Upper lobe of left lung (tissue), 6 donors: ENCODE measurements around the gene GAS2L2. TPM values are rescaled to one million over a fixed set of nuclear protein-coding genes. Genes with fewer than 3 reads are reported as not detected.
A peak's percentile ranks its signal among the peaks of the same experiment; 100 is the strongest.
"Not testable (repeated sequence)": the region's sequence is repeated elsewhere in the genome, so short reads cannot be mapped to it uniquely, and the experiment has no call there.

Experiments used
- ATAC-seq, 2 donors: fragments of 200-7000 bp; cut with Tn5 transposase; one replicate each; pipeline ENCODE4 v1.9.1; 2022; ENCODE audit warnings: mild to moderate bottlenecking in 2 of 2, moderate library complexity in 2 of 2; ENCODE audit not compliant: low FRiP score in 2 of 2
- DNase-seq, 2 donors: peaks; one replicate each; pipeline ENCODE4 v3.0.0-alpha.2; 2019 to 2020
- H3K27ac ChIP-seq, 4 donors: fragments of 200-600 bp; sonication (generic); one replicate each; pipeline ENCODE4 v1.5.1; 2016 to 2019
- H3K27me3 ChIP-seq, 4 donors: fragments of 200-600 bp; sonication (generic); one replicate each; pipeline ENCODE4 v1.5.1; 2017 to 2019
- H3K36me3 ChIP-seq, 4 donors: fragments of 200-600 bp; sonication (generic); one replicate each; pipeline ENCODE4 v1.5.1; 2016 to 2019
- H3K4me1 ChIP-seq, 4 donors: fragments of 200-600 bp; sonication (generic); one replicate each; pipeline ENCODE4 v1.5.1; 2018 to 2019
- H3K4me3 ChIP-seq, 4 donors: fragments of 200-600 bp; sonication (generic); one replicate each; pipeline ENCODE4 v1.5.1; 2017 to 2019; ENCODE audit warnings: mild to moderate bottlenecking in 2 of 4, moderate library complexity in 1 of 4
- H3K9me3 ChIP-seq, 4 donors: fragments of 200-600 bp; sonication (generic); one replicate each; pipeline ENCODE4 v1.5.1; 2018 to 2019
- EP300 ChIP-seq, 4 donors: sonication (generic); formaldehyde crosslinking; IDR thresholded peaks; one replicate each; pipeline ENCODE4 v1.5.1; 2017; ENCODE audit warnings: antibody characterized with exemption in 4 of 4, control low read depth in 2 of 4
- POLR2A ChIP-seq, 4 donors: fragments of 450-650 bp; IDR thresholded peaks; one replicate each; pipeline ENCODE4 v1.5.1; 2016 to 2017; ENCODE audit warnings: antibody characterized with exemption in 4 of 4, mild to moderate bottlenecking in 2 of 4
- POLR2AphosphoS5 ChIP-seq, 2 donors: sonication (generic); formaldehyde crosslinking; IDR thresholded peaks; one replicate each; pipeline ENCODE4 v1.5.1; 2017; ENCODE audit warnings: antibody characterized with exemption in 2 of 2
- WGBS, 2 donors: methylation state at CpG; one replicate each; pipeline ENCODE4 v1.1.5; 2017 to 2018; 5-methylcytosine and 5-hydroxymethylcytosine counted together
- total RNA-seq, 6 donors: library from RNA; depleted of rRNA in 4 of 6; stranded (reverse); fragments of >200 nt in 4 of 6; gene quantifications; one replicate each; pipeline versions ENCODE4 v1.1.0 to v1.2.1, GENCODE V29; 2016 to 2021
- TF ChIP-seq, protein P1 (sequence below), 6 experiments: fragments of 450-650 bp in 4 of 6; fragments of 200-600 bp in 2 of 6; sonication (generic) in 2 of 6; IDR thresholded peaks; one replicate each; pipeline ENCODE4 v1.5.1; 2016 to 2019; ENCODE audit warnings: antibody characterized with exemption in 6 of 6
- donor health status: DM: no; HTN: no; CAD: no; lungs with moderate emphysema.
- donor health status: DM: no; HTN: yes; CAD: no; lungs with severe emphysema.

Gene GAS2L2
- total RNA-seq, 6 donors from 2014 or later, result 0.37 to 7.4 (median 3.3) TPM

DNA sequence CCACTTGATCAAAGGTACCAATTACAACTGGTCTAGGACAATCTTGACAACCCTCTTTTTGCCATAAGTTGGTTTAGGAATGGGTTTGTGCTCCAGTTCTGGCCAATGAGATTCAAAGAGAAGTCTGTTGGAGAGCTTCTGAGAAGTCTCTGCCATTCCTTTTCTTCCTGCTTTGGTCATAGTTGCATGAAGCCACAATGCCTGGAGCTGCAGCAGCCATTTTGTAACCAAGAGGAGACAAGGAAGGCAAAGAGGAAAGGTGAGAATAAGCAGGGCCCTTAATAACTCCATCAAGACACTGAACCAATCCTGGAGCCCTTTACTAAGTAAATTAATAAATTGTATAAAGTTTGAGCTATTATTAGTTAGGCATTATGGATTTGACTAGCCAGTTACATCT lies 4.2 kb upstream of the GAS2L2 start:
- Histone ChIP-seq H3K36me3 (no peaks in the 10 kb centered on the region), H3K4me3 (no peak overlapping the region), H3K9me3 (no peaks in the 10 kb centered on the region), H3K4me1 (peaks cover 0 to 5% (median 2%) of the 10 kb centered on the region in 4 donors), H3K27ac (no peak overlapping the region), H3K27me3 (no peaks in the 10 kb centered on the region)
- no peak for ATAC-seq
- TF ChIP-seq EP300 (IDR thresholded peaks at IDR 0.05) (no peak), POLR2A (IDR thresholded peaks at IDR 0.05) (no peak), POLR2AphosphoS5 (IDR thresholded peaks at IDR 0.05) (no peak)
- TF ChIP-seq, protein P1, sequence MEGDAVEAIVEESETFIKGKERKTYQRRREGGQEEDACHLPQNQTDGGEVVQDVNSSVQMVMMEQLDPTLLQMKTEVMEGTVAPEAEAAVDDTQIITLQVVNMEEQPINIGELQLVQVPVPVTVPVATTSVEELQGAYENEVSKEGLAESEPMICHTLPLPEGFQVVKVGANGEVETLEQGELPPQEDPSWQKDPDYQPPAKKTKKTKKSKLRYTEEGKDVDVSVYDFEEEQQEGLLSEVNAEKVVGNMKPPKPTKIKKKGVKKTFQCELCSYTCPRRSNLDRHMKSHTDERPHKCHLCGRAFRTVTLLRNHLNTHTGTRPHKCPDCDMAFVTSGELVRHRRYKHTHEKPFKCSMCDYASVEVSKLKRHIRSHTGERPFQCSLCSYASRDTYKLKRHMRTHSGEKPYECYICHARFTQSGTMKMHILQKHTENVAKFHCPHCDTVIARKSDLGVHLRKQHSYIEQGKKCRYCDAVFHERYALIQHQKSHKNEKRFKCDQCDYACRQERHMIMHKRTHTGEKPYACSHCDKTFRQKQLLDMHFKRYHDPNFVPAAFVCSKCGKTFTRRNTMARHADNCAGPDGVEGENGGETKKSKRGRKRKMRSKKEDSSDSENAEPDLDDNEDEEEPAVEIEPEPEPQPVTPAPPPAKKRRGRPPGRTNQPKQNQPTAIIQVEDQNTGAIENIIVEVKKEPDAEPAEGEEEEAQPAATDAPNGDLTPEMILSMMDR (IDR thresholded peaks at IDR 0.05), result no peak
- DNase-seq, result no peak

DNA sequence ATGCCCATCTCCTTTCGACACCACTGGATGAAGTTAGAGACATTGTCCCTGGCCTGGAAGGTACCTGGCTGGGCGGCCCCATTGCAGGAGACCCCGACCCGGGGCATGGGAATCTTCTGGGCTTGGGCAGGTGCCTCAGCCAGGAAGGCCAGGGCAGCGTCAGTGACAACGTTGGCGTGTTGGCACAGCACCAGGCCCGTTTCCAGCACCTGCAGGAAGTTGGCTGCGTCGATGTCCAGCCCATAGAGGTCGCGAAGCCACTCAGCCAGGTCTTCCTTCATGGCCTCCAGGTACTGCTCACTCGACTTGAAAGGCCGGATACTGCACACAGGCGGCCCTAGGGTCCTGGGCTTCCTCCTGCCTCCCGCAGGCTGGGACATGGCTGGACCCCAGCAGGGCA lies 568 bp downstream of the GAS2L2 start:
- TF ChIP-seq, protein P1 (IDR thresholded peaks at IDR 0.05), result no peak
- TF ChIP-seq EP300 (IDR thresholded peaks at IDR 0.05) (no peak), POLR2AphosphoS5 (IDR thresholded peaks at IDR 0.05) (no peak), POLR2A (IDR thresholded peaks at IDR 0.05) (no peak)
- 65% methylated on average over 8 of the region's 16 CpGs; no CpG with 5 or more reads in 1 of the 2 donors for WGBS, 2 donors
- Histone ChIP-seq H3K36me3 (no peaks in the 10 kb centered on the region), H3K27ac (peak overlapping the region in 1 of 4 donors; percentile 26), H3K27me3 (peaks cover 0 to 19% (median 6%) of the 10 kb centered on the region in 4 donors), H3K9me3 (no peaks in the 10 kb centered on the region), H3K4me3 (no peak overlapping the region), H3K4me1 (peaks cover 4 to 18% (median 13%) of the 10 kb centered on the region in 4 donors)
- peak in 1 of 2 donors; percentile 41 for DNase-seq
- ATAC-seq, result no peak

- not testable (repeated sequence) for H3K9me3 ChIP-seq, H3K4me3 ChIP-seq, ATAC-seq, H3K36me3 ChIP-seq, DNase-seq, H3K27ac ChIP-seq
- 80 to 84% methylated on average over 4 of the region's 4 CpGs for WGBS, 2 donors
- Histone ChIP-seq H3K27me3 (peaks cover 0 to 19% (median 6%) of the 10 kb centered on the region in 4 donors), H3K4me1 (peaks cover 4 to 22% (median 14%) of the 10 kb centered on the region in 4 donors)
Measured at GRCh38 chr17:35751541-35751940, 1.5 kb downstream of the GAS2L2 start.

GRCh38 chr17:35750526-35751395 lies 2.3 kb downstream of the GAS2L2 start:
- Histone ChIP-seq H3K4me1 (peaks cover 4 to 22% (median 14%) of the 10 kb centered on the region in 4 donors), H3K27me3 (peaks cover 0 to 19% (median 6%) of the 10 kb centered on the region in 4 donors), H3K36me3 (no peaks in the 10 kb centered on the region), H3K9me3 (no peaks in the 10 kb centered on the region), H3K4me3 (no peak overlapping the region), H3K27ac (no peak overlapping the region)
- no peak for ATAC-seq
- 78 to 79% methylated on average over 9 to 10 of the region's 10 CpGs for WGBS, 2 donors
- DNase-seq, result no peak
- TF ChIP-seq POLR2A (IDR thresholded peaks at IDR 0.05), result no peak
- TF ChIP-seq EP300 (IDR thresholded peaks at IDR 0.05), result no peak
- TF ChIP-seq POLR2AphosphoS5 (IDR thresholded peaks at IDR 0.05), result no peak
- TF ChIP-seq, protein P1 (IDR thresholded peaks at IDR 0.05), result no peak

DNA sequence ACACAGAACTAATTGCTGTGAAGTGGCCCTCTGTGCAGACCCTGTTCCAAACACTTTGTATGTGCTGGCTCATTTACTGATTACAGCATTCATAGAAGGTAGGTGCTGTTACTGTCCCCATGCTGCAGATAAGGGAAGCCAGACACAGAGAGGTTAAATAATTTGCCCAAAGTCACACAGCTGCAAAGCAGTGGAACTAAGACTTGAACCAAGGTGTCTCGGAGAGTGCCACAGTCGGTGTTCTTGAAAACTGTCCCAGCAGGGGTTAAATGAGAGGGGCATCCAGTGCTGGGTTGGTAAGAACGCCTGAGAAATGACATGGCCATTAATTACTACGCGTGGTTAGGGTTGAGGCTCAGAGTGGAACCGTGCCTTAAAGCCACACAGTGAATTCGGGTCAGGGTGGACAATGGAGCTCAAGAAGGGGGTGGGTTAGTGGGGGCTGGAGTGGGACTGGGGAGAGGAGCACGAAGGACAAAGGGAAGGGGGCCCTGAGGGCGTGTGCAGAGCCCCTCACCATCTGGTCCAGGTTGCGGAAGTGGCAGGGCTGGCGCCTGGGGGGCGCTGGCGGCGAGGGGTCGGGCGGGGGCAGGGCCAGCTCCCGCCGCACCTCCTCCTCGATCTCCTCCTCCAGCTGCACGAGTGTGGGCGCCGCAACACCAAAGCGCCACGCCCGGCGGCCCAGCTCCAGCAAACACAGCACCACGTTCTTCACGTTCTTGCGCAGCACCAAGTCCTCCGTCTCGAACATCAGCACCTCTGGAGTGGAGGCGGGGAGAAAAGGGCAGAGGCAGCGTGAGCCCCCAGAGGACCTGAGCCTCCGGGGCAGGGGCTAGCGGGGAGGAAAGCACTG lies 3.3 kb downstream of the GAS2L2 start:
- WGBS, 2 donors, result 6 to 17% methylated on average over 10 to 29 of the region's 35 CpGs
- H3K36me3 ChIP-seq, result no peaks in the 10 kb centered on the region
- no peak for ATAC-seq
- H3K27me3 ChIP-seq, result peaks cover 0 to 19% (median 6%) of the 10 kb centered on the region in 4 donors
- no peak for TF ChIP-seq EP300 (IDR thresholded peaks at IDR 0.05)
- TF ChIP-seq, protein P1 (IDR thresholded peaks at IDR 0.05), result no peak
- H3K9me3 ChIP-seq, result no peaks in the 10 kb centered on the region
- DNase-seq, result peak in 1 of 2 donors; percentile 85
- peaks cover 4 to 22% (median 14%) of the 10 kb centered on the region in 4 donors for H3K4me1 ChIP-seq
- no peak overlapping the region for H3K27ac ChIP-seq
- H3K4me3 ChIP-seq, result peak overlapping the region in 2 of 4 donors; percentile 10 to 13
